SU-DHL-6 (cell line): ENCODE measurements around the gene PRR33.
"Not testable (repeated sequence)": the region's sequence is repeated elsewhere in the genome, so short reads cannot be mapped to it uniquely, and the experiment has no call there.

Source experiments
- H2AFZ ChIP-seq: fragments of 200-600 bp; sonication (generic); 2 replicates; pipeline ENCODE4 v1.6.1; 2014; ENCODE audit warnings: low read depth, mild to moderate bottlenecking, moderate library complexity, mixed read lengths, antibody characterized with exemption, low read length; ENCODE audit not compliant: severe bottlenecking
- H3F3A ChIP-seq: fragments of 200-600 bp; shearing (Covaris generic); 2 replicates; pipeline ENCODE4 v1.6.0; 2016; ENCODE audit warnings: antibody characterized with exemption, mild to moderate bottlenecking; ENCODE audit not compliant: insufficient read depth
- H3K27ac ChIP-seq: fragments of 200-600 bp; sonication (generic); 2 replicates; pipeline ENCODE4 v1.5.1; 2016; ENCODE audit warnings: low read depth, mild to moderate bottlenecking, low read length, moderate library complexity, mixed read lengths
- H3K27me3 ChIP-seq: fragments of 200-600 bp; sonication (generic), shearing (Covaris generic); 2 replicates; pipeline ENCODE4 v1.6.0; 2014; ENCODE audit warnings: mild to moderate bottlenecking, low read length
- H3K36me3 ChIP-seq: fragments of 200-600 bp; sonication (generic); 2 replicates; pipeline ENCODE4 v1.6.1; 2014; ENCODE audit warnings: mild to moderate bottlenecking, low read length, mixed read lengths
- H3K4me2 ChIP-seq: fragments of 300-600, 200-600 bp; shearing (Covaris generic), sonication (generic); 2 replicates; pipeline ENCODE4 v1.6.0; 2014; ENCODE audit warnings: low read length, low read depth, mild to moderate bottlenecking; ENCODE audit not compliant: poor library complexity, severe bottlenecking
- H3K4me3 ChIP-seq: fragments of 200-600 bp; sonication (generic); 2 replicates; pipeline ENCODE4 v1.5.1; 2014; ENCODE audit warnings: antibody characterized with exemption, low read length, mild to moderate bottlenecking, mixed read lengths; ENCODE audit not compliant: insufficient read depth, poor library complexity, severe bottlenecking
- H3K79me2 ChIP-seq: fragments of 200-600 bp; sonication (generic); 2 replicates; pipeline ENCODE4 v1.6.1; 2014; ENCODE audit warnings: mild to moderate bottlenecking, low read length, moderate library complexity; ENCODE audit not compliant: insufficient read depth
- H3K9ac ChIP-seq: fragments of 200-600 bp; sonication (generic); 2 replicates; pipeline ENCODE4 v1.7.0; 2014; ENCODE audit warnings: mild to moderate bottlenecking, low read length
- H3K9me2 ChIP-seq: fragments of 200-600 bp; sonication (generic); replicated peaks from 2 replicates; pipeline ENCODE4 v1.6.1; 2014; ENCODE audit warnings: low read length; ENCODE audit not compliant: insufficient read depth
- H3K9me3 ChIP-seq: fragments of 200-600 bp; sonication (generic); 2 replicates; pipeline ENCODE4 v1.6.1; 2014; ENCODE audit warnings: low read length, mixed read lengths; ENCODE audit not compliant: insufficient read depth
- H4K20me1 ChIP-seq: fragments of 200-600 bp; sonication (generic); 2 replicates; pipeline ENCODE4 v1.6.1; 2014; ENCODE audit warnings: low read depth, mild to moderate bottlenecking, antibody characterized with exemption, low read length, moderate library complexity, mixed read lengths
- CTCF ChIP-seq: fragments of 200-600 bp; sonication (generic); IDR thresholded peaks from one replicate; pipeline ENCODE4 v1.5.1; 2017; ENCODE audit warnings: antibody characterized with exemption, mild to moderate bottlenecking, low read length, moderate library complexity; ENCODE audit not compliant: insufficient read depth, poor library complexity, severe bottlenecking
- EZH2phosphoT487 ChIP-seq: fragments of 200-600 bp; sonication (generic), shearing (Covaris generic); conservative IDR thresholded peaks from 2 replicates; pipeline ENCODE4 v1.6.1; 2018; ENCODE audit warnings: mild to moderate bottlenecking, antibody characterized with exemption, low read length, moderate library complexity, mixed read lengths

Gene PRR33

GRCh38 chr11:1876361-1877063 lies 15.2 kb downstream of the PRR33 start:
- TF ChIP-seq EZH2phosphoT487, result no peak
- peak; percentile 93 for TF ChIP-seq CTCF
- H3K27ac ChIP-seq, result no peak overlapping the region
- H3K9me2 ChIP-seq, result no peaks in the 10 kb centered on the region
- no peak overlapping the region for H3K9ac ChIP-seq
- H4K20me1 ChIP-seq, result no peaks in the 10 kb centered on the region; the same call in 1 of the 2 replicates
- H3F3A ChIP-seq, result no peaks in the 10 kb centered on the region
- no peak overlapping the region for H3K4me2 ChIP-seq
- no peak overlapping the region for H2AFZ ChIP-seq
- no peaks in the 10 kb centered on the region for H3K9me3 ChIP-seq
- H3K36me3 ChIP-seq, result no peaks in the 10 kb centered on the region
- no peak overlapping the region for H3K4me3 ChIP-seq
- H3K27me3 ChIP-seq, result no peaks in the 10 kb centered on the region
- no peaks in the 10 kb centered on the region for H3K79me2 ChIP-seq

GRCh38 chr11:1875851-1876301 lies 15.8 kb downstream of the PRR33 start:
- H3K27ac ChIP-seq, H3K4me2 ChIP-seq, H3K4me3 ChIP-seq, H3F3A ChIP-seq, H3K36me3 ChIP-seq, H2AFZ ChIP-seq, H3K9ac ChIP-seq, H3K9me3 ChIP-seq, H3K9me2 ChIP-seq, H3K27me3 ChIP-seq, H4K20me1 ChIP-seq, H3K79me2 ChIP-seq: not testable (repeated sequence)

GRCh38 chr11:1875093-1875850 lies 16.4 kb downstream of the PRR33 start:
- TF ChIP-seq CTCF, result no peak
- TF ChIP-seq EZH2phosphoT487, result no peak
- Histone ChIP-seq H3K4me3 (no peak overlapping the region), H3K4me2 (no peak overlapping the region), H3F3A (no peaks in the 10 kb centered on the region), H3K9me2 (no peaks in the 10 kb centered on the region), H3K79me2 (no peaks in the 10 kb centered on the region), H3K9ac (no peak overlapping the region), H3K9me3 (no peaks in the 10 kb centered on the region), H3K36me3 (no peaks in the 10 kb centered on the region), H4K20me1 (no peaks in the 10 kb centered on the region; the same call in 1 of the 2 replicates), H3K27ac (no peak overlapping the region), H3K27me3 (no peaks in the 10 kb centered on the region), H2AFZ (no peak overlapping the region)

- not testable (repeated sequence) for H3K9me2 ChIP-seq, H3K9ac ChIP-seq, H3K4me2 ChIP-seq, H3K27me3 ChIP-seq, H3K9me3 ChIP-seq, H2AFZ ChIP-seq, H3K27ac ChIP-seq, H3K4me3 ChIP-seq, H3F3A ChIP-seq, H4K20me1 ChIP-seq, H3K36me3 ChIP-seq, H3K79me2 ChIP-seq
These were observed 17.1 kb downstream of the PRR33 start for GRCh38 chr11:1874441-1875092.

GRCh38 chr11:1873813-1874150 lies 17.9 kb downstream of the PRR33 start:
- H2AFZ ChIP-seq, H3K27me3 ChIP-seq, H3K36me3 ChIP-seq, H3K9ac ChIP-seq, H3K79me2 ChIP-seq, H3F3A ChIP-seq, H3K27ac ChIP-seq, H3K4me2 ChIP-seq, H3K9me3 ChIP-seq, H4K20me1 ChIP-seq, H3K4me3 ChIP-seq, H3K9me2 ChIP-seq: not testable (repeated sequence)
